DOHH2 (cell line): ENCODE data around the gene ELFN1.
"Not testable (repeated sequence)": the region's sequence is repeated elsewhere in the genome, so short reads cannot be mapped to it uniquely, and the experiment has no call there.

Experiments used
- H3F3A ChIP-seq: fragments of 200-600 bp; sonication (generic), shearing (Covaris generic); 2 replicates; pipeline ENCODE4 v1.6.0; 2016; ENCODE audit warnings: antibody characterized with exemption, mild to moderate bottlenecking; ENCODE audit not compliant: control insufficient read depth, insufficient read depth
- H3K27ac ChIP-seq: fragments of 200-600 bp; sonication (generic); 2 replicates; pipeline ENCODE4 v1.5.1; 2014; ENCODE audit warnings: low read depth, mild to moderate bottlenecking, low read length, moderate library complexity
- H3K27me3 ChIP-seq: fragments of 200-600 bp; sonication (generic); 2 replicates; pipeline ENCODE4 v1.6.1; 2014; ENCODE audit warnings: mild to moderate bottlenecking, low read length, mixed read lengths; ENCODE audit not compliant: control insufficient read depth
- H3K36me3 ChIP-seq: fragments of 200-600 bp; sonication (generic); 2 replicates; pipeline ENCODE4 v1.6.1; 2014; ENCODE audit warnings: mild to moderate bottlenecking, low read length, moderate library complexity, mixed read lengths; ENCODE audit not compliant: control insufficient read depth
- H3K4me1 ChIP-seq: fragments of 200-600 bp; sonication (generic); 2 replicates; pipeline ENCODE4 v1.6.1; 2014; ENCODE audit warnings: mild to moderate bottlenecking, low read length, mixed read lengths; ENCODE audit not compliant: control insufficient read depth
- H3K4me2 ChIP-seq: fragments of 200-600 bp; sonication (generic); 2 replicates; pipeline ENCODE4 v1.6.0; 2014; ENCODE audit warnings: mild to moderate bottlenecking, low read length, moderate library complexity
- H3K4me3 ChIP-seq: fragments of 200-600 bp; sonication (generic); 2 replicates; pipeline ENCODE4 v1.5.1; 2014; ENCODE audit warnings: mild to moderate bottlenecking, low read length, mixed read lengths
- H3K79me2 ChIP-seq: fragments of 200-600 bp; sonication (generic); 2 replicates; pipeline ENCODE4 v1.6.1; 2014; ENCODE audit warnings: mild to moderate bottlenecking, low read length, mixed read lengths; ENCODE audit not compliant: control insufficient read depth
- H3K9me2 ChIP-seq: fragments of 200-600 bp; sonication (generic); replicated peaks from 2 replicates; pipeline ENCODE4 v1.6.1; 2014; ENCODE audit warnings: mild to moderate bottlenecking, low read length, mixed read lengths; ENCODE audit not compliant: control insufficient read depth
- H3K9me3 ChIP-seq: fragments of 200-600 bp; sonication (generic); 2 replicates; pipeline ENCODE4 v1.6.1; 2014; ENCODE audit warnings: antibody characterized with exemption, low read length, mixed read lengths; ENCODE audit not compliant: control insufficient read depth, insufficient read depth
- H4K20me1 ChIP-seq: fragments of 200-600 bp; sonication (generic); 2 replicates; pipeline ENCODE4 v1.6.0; 2014; ENCODE audit warnings: low read depth, mild to moderate bottlenecking, antibody characterized with exemption, low read length, moderate library complexity; ENCODE audit not compliant: control insufficient read depth, insufficient read depth
- EZH2phosphoT487 ChIP-seq: fragments of 200-600 bp; sonication (generic); IDR thresholded peaks from 2 replicates; pipeline ENCODE4 v1.6.1; 2017; ENCODE audit warnings: borderline replicate concordance, mild to moderate bottlenecking, antibody characterized with exemption, low read length, moderate library complexity, mixed read lengths
- TF ChIP-seq, protein P1 (sequence below): fragments of 200-600 bp; sonication (generic); IDR thresholded peaks from one replicate; pipeline ENCODE4 v1.5.1; 2014; ENCODE audit warnings: antibody characterized with exemption, mild to moderate bottlenecking, low read depth, low read length; ENCODE audit not compliant: poor library complexity, severe bottlenecking

The ELFN1 gene

DNA sequence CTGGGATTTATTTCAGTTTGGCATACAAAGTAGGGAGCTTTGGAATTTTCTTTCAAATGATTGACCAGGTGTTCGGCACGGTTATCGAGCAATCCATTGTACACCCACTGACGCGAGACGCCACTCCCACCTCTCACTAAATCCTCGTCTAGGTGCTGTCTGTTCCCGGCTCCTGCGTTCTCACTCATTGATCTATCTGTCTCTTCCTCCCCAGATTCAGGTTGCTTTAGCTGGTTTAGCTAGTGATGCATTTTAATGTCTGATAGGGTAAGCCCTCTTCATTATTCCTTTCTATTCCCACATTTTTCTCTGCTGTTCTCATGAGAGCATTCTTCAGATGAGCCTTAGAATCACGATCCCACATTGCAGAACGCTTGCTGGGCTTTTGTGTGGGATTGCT lies 91.7 kb downstream of the ELFN1 start:
- Histone ChIP-seq H3K9me3 (peaks cover 3% of the 10 kb centered on the region; the same call in 1 of the 2 replicates), H3K36me3 (no peaks in the 10 kb centered on the region), H3K27me3 (peaks cover 15% of the 10 kb centered on the region), H3K4me2 (no peak overlapping the region), H3K79me2 (no peaks in the 10 kb centered on the region), H3K27ac (no peak overlapping the region), H3K9me2 (no peaks in the 10 kb centered on the region), H3K4me1 (peaks cover 5% of the 10 kb centered on the region), H3F3A (peaks cover 4% of the 10 kb centered on the region; the same call in 1 of the 2 replicates), H4K20me1 (0 out of 2 replicates have a peak, but pooled peaks cover 3% of the 10 kb centered on the region), H3K4me3 (no peak overlapping the region)
- TF ChIP-seq, protein P1, sequence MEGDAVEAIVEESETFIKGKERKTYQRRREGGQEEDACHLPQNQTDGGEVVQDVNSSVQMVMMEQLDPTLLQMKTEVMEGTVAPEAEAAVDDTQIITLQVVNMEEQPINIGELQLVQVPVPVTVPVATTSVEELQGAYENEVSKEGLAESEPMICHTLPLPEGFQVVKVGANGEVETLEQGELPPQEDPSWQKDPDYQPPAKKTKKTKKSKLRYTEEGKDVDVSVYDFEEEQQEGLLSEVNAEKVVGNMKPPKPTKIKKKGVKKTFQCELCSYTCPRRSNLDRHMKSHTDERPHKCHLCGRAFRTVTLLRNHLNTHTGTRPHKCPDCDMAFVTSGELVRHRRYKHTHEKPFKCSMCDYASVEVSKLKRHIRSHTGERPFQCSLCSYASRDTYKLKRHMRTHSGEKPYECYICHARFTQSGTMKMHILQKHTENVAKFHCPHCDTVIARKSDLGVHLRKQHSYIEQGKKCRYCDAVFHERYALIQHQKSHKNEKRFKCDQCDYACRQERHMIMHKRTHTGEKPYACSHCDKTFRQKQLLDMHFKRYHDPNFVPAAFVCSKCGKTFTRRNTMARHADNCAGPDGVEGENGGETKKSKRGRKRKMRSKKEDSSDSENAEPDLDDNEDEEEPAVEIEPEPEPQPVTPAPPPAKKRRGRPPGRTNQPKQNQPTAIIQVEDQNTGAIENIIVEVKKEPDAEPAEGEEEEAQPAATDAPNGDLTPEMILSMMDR, result no peak
- TF ChIP-seq EZH2phosphoT487, result no peak

DNA sequence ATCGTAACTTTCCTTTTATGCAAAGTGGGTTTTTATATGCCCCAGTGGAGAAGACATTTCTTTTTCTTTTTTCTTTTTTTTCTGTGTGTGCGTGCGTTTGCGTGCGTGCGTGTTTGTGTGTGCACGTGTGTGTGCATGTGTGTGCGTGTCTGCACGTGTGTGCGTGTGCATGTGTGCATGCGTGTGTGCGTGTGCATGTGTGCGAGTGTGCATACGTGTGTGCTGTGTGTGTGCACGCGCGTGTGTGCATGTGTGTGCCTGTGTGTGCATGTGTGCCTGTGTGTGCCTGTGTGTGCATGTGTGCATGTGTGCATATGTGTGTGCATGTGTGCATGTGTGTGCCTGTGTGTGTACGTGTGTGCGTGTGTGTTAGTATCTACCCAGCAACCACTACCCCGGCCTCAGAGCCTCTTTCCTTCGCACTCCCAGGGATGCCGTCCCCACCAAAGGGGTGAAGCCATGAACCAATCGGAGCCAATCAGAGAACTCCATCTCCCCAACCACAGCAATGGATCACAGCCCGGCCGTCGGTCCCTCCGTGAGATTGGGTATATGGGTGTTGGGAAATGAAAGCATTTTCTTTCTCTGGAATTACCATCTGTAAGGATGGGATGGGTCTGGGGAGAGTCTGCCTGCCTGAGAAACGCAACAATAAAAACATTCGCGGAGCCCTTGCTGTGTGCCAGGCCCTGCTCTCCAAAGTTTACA lies 92.3 kb downstream of the ELFN1 start:
- H3K79me2 ChIP-seq, result no peaks in the 10 kb centered on the region
- peaks cover 9% of the 10 kb centered on the region for H3K27me3 ChIP-seq
- H3K9me2 ChIP-seq, result no peaks in the 10 kb centered on the region
- peaks cover 3% of the 10 kb centered on the region; the same call in 1 of the 2 replicates for H3K9me3 ChIP-seq
- no peaks in the 10 kb centered on the region for H3K36me3 ChIP-seq
- H3K4me1 ChIP-seq, result no peaks in the 10 kb centered on the region
- TF ChIP-seq EZH2phosphoT487, result no peak
- H4K20me1 ChIP-seq, result 0 out of 2 replicates have a peak, but pooled peaks cover 3% of the 10 kb centered on the region
- H3K4me2 ChIP-seq, result no peak overlapping the region
- no peak overlapping the region for H3K4me3 ChIP-seq
- H3F3A ChIP-seq, result peaks cover 4% of the 10 kb centered on the region; the same call in 1 of the 2 replicates
- no peak overlapping the region for H3K27ac ChIP-seq

DNA sequence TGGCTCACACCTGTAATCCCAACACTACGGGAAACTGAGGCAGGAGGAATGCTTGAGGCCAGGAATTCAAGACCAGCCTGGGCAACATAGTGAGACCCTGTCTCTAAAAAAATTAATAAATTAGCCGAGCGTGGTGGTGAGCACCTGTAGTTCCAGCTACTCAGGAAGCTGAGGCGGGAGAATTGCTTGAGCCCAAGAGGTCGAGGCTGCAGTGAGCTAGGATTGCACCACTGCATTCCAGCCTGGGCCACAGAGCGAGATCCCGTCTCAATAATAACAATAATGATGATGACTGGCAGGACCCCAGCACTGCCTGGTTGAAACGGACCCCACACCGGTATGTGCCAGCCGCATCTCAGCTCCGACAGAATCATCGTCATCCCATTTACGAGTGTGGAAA lies 93.0 kb downstream of the ELFN1 start:
- H3K9me3 ChIP-seq, result peaks cover 3% of the 10 kb centered on the region; the same call in 1 of the 2 replicates
- H3K9me2 ChIP-seq, result no peaks in the 10 kb centered on the region
- H3K79me2 ChIP-seq, result no peaks in the 10 kb centered on the region
- H3K36me3 ChIP-seq, result no peaks in the 10 kb centered on the region
- 0 out of 2 replicates have a peak, but pooled peaks cover 3% of the 10 kb centered on the region for H4K20me1 ChIP-seq
- H3K27me3 ChIP-seq, result peaks cover 3% of the 10 kb centered on the region
- H3K27ac ChIP-seq, result no peak overlapping the region
- H3F3A ChIP-seq, result peaks cover 4% of the 10 kb centered on the region; the same call in 1 of the 2 replicates
- H3K4me1 ChIP-seq, result no peaks in the 10 kb centered on the region
- no peak overlapping the region for H3K4me2 ChIP-seq
- no peak overlapping the region for H3K4me3 ChIP-seq
- no peak for TF ChIP-seq EZH2phosphoT487
- TF ChIP-seq, protein P1, result no peak

DNA sequence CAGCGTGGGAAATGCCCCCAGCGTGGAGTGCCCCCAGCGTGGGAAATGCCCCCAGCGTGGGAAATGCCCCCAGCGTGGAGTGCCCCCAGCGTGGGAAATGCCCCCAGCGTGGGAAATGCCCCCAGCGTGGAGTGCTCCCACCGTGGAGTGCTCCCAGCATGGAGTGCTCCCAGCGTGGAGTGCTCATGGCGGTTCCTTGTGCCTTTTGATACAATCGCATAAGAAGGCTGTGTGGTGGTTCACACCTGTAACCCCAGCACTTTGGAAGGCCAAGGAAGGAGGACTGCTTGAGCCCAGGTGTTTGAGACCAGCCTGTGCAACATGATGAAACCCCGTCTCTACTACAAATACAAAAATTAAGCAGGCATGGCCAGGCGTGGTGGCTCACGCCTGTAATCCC lies 93.8 kb downstream of the ELFN1 start:
- not testable (repeated sequence) for H3K4me2 ChIP-seq, H3K36me3 ChIP-seq, H3K27me3 ChIP-seq, H3K79me2 ChIP-seq, H3K4me3 ChIP-seq, H3K9me2 ChIP-seq, H4K20me1 ChIP-seq, H3K27ac ChIP-seq, H3K9me3 ChIP-seq, H3K4me1 ChIP-seq, H3F3A ChIP-seq
